ENCODE measurements around the gene ITPKC. TPM values are rescaled to one million over a fixed set of nuclear protein-coding genes. Genes with fewer than 3 reads are reported as not detected.
"Not testable (repeated sequence)": the region's sequence is repeated elsewhere in the genome, so short reads cannot be mapped to it uniquely, and the experiment has no call there.

The ITPKC gene
- total and polyA plus RNA-seq, 4 donors = 28.0 to 97.2 (median 43.1) TPM

DNA sequence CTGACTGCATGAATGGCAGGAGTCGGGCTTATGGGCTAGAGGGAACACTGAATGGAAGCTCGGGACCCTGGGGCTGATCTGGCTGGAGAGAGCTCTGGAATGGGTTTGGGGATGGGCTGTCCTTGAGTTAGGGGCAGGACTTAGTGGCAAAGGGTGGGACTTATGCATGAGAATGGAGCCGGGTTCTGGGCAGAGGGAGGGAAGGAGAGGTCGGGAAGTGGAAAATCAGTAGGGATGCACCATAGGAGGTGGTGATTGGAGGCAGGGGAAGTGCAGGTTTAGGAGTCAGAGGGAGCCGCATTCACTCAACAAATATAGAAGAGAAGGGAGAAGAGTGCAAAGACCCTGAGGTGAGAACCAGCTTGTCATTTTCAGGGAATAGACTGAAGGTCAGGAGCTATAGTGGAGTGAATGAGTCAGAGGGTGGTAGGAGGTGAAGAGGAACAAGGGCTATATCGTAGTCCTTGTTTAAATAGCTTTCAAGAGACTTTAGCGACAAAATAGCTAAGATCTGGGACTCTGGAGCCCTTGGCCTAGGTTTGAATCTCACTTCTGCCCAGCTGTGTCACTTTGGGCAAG is 61.9 kb downstream of the ITPKC start:
- Histone ChIP-seq H3K9ac (ENCODE audit: insufficient read depth in 1 of 2, low read length in 2 of 2) (peak overlapping the region in 1 of 2 donors; percentile 80), H3K36me3 (ENCODE audit: control insufficient read depth in 4 of 4, insufficient read depth in 4 of 4, low read length in 4 of 4) (peaks cover 0 to 10% (median 0%) of the 10 kb centered on the region in 4 donors), H3K9me3 (ENCODE audit: control insufficient read depth in 4 of 4, insufficient read depth in 3 of 4, low read length in 3 of 4) (no peaks in the 10 kb centered on the region), H3K27ac (ENCODE audit: low read depth in 1 of 2, low read length in 1 of 2) (peak overlapping the region; percentile 92 to 98), H3K4me3 (peak overlapping the region; percentile 71), H3K27me3 (ENCODE audit: control insufficient read depth in 3 of 3, insufficient read depth in 3 of 3, low read length in 2 of 3) (no peaks in the 10 kb centered on the region), H3K4me1 (ENCODE audit: control insufficient read depth in 5 of 5, insufficient read depth in 5 of 5, low read length in 5 of 5) (peaks cover 0 to 14% (median 9%) of the 10 kb centered on the region in 5 donors)
- 12 to 16% methylated on average over 7 of the region's 7 CpGs for WGBS, 2 donors
- DNase-seq (no peak), ATAC-seq (ENCODE audit: insufficient read depth, low FRiP score) (no peak)
- TF ChIP-seq, protein P1, sequence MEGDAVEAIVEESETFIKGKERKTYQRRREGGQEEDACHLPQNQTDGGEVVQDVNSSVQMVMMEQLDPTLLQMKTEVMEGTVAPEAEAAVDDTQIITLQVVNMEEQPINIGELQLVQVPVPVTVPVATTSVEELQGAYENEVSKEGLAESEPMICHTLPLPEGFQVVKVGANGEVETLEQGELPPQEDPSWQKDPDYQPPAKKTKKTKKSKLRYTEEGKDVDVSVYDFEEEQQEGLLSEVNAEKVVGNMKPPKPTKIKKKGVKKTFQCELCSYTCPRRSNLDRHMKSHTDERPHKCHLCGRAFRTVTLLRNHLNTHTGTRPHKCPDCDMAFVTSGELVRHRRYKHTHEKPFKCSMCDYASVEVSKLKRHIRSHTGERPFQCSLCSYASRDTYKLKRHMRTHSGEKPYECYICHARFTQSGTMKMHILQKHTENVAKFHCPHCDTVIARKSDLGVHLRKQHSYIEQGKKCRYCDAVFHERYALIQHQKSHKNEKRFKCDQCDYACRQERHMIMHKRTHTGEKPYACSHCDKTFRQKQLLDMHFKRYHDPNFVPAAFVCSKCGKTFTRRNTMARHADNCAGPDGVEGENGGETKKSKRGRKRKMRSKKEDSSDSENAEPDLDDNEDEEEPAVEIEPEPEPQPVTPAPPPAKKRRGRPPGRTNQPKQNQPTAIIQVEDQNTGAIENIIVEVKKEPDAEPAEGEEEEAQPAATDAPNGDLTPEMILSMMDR (IDR thresholded peaks at IDR 0.05; ENCODE audit: control extremely low read depth, extremely low read depth) = no peak

DNA sequence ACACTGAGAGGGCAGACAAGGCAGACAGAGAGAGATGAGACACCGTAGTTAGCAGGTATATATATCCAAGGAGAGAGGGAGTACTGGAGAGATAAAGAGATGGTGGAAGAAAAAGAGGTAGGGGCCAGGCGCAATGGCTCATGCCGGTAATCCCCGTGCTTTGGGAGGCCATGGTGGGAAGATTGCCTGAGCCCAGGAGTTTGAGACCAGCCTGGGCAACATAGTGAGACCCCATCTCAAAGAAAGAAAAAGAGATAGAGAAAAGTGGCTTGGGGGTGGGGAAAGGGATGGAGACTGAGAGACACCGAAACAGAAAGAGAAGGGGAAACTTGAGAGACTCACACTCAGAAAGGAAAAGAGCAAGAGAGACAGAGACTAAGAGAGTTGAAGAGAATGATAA is 63.7 kb downstream of the ITPKC start:
- Histone ChIP-seq H3K36me3 (ENCODE audit: control insufficient read depth in 4 of 4, insufficient read depth in 4 of 4, low read length in 4 of 4) (peaks cover 0 to 14% (median 0%) of the 10 kb centered on the region in 4 donors), H3K27ac (ENCODE audit: low read depth in 1 of 2, low read length in 1 of 2) (no peak overlapping the region), H3K9me3 (ENCODE audit: control insufficient read depth in 4 of 4, insufficient read depth in 3 of 4, low read length in 3 of 4) (no peaks in the 10 kb centered on the region), H3K27me3 (ENCODE audit: control insufficient read depth in 3 of 3, insufficient read depth in 3 of 3, low read length in 2 of 3) (no peaks in the 10 kb centered on the region), H3K9ac (ENCODE audit: insufficient read depth in 1 of 2, low read length in 2 of 2) (no peak overlapping the region), H3K4me3 (no peak overlapping the region), H3K4me1 (ENCODE audit: control insufficient read depth in 5 of 5, insufficient read depth in 5 of 5, low read length in 5 of 5) (peaks cover 0 to 14% (median 9%) of the 10 kb centered on the region in 5 donors)
- DNase-seq (no peak), ATAC-seq (ENCODE audit: insufficient read depth, low FRiP score) (no peak)
- WGBS, 2 donors = 97% methylated on average over 5 of the region's 5 CpGs
- TF ChIP-seq, protein P1 (IDR thresholded peaks at IDR 0.05; ENCODE audit: control extremely low read depth, extremely low read depth) = no peak

DNA sequence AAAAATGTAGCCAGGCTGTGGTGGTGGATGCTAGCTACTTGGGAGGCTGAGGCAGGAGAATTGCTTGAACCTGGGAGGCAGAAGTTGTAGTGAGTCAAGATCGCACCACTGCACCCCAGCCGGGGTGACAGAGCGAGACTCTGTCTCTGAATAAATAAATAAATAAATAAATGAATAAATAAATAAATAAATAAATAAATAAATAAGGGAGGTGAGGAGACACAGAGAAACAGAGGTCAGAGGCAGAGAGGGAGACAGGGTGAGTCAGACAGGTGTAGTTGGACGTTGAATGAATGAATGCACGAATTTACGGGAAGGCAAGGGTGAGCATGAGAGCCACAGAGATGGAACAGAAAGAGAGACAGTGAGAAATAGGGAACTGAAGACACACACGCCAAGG is 64.2 kb downstream of the ITPKC start:
- WGBS, 2 donors = 85 to 95% methylated on average over 7 of the region's 7 CpGs
- ATAC-seq (ENCODE audit: insufficient read depth, low FRiP score) (no peak), DNase-seq (no peak)
- H3K27ac ChIP-seq (ENCODE audit: low read depth in 1 of 2, low read length in 1 of 2) = no peak overlapping the region
- H3K36me3 ChIP-seq (ENCODE audit: control insufficient read depth in 4 of 4, insufficient read depth in 4 of 4, low read length in 4 of 4) = peaks cover 0 to 19% (median 0%) of the 10 kb centered on the region in 4 donors
- TF ChIP-seq, protein P1 (IDR thresholded peaks at IDR 0.05; ENCODE audit: control extremely low read depth, extremely low read depth) = no peak
- H3K4me3 ChIP-seq = no peak overlapping the region
- H3K9ac ChIP-seq (ENCODE audit: insufficient read depth in 1 of 2, low read length in 2 of 2) = no peak overlapping the region
- H3K9me3 ChIP-seq (ENCODE audit: control insufficient read depth in 4 of 4, insufficient read depth in 3 of 4, low read length in 3 of 4) = no peaks in the 10 kb centered on the region
- H3K27me3 ChIP-seq (ENCODE audit: control insufficient read depth in 3 of 3, insufficient read depth in 3 of 3, low read length in 2 of 3) = no peaks in the 10 kb centered on the region
- peaks cover 0 to 14% (median 9%) of the 10 kb centered on the region in 5 donors for H3K4me1 ChIP-seq (ENCODE audit: control insufficient read depth in 5 of 5, insufficient read depth in 5 of 5, low read length in 5 of 5)

DNA sequence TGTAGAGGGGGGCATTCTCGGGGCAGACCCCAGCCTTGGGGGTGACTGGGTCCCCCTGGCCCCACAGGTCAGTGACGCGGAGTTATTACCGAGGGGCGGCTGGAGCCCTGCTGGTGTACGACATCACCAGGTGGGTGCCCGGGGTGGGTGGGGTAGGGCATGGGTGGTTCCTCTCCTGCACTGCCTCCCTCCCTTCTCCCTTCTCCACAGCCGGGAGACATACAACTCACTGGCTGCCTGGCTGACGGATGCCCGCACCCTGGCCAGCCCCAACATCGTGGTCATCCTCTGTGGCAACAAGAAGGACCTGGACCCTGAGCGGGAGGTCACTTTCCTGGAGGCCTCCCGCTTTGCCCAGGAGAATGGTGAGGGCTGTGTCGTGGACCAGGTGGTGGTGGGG is 66.8 kb downstream of the ITPKC start:
- Histone ChIP-seq H3K36me3 (ENCODE audit: control insufficient read depth in 4 of 4, insufficient read depth in 4 of 4, low read length in 4 of 4) (peaks cover 0 to 30% (median 2%) of the 10 kb centered on the region in 4 donors), H3K9ac (ENCODE audit: insufficient read depth in 1 of 2, low read length in 2 of 2) (no peak overlapping the region), H3K4me3 (no peak overlapping the region), H3K9me3 (ENCODE audit: control insufficient read depth in 4 of 4, insufficient read depth in 3 of 4, low read length in 3 of 4) (no peaks in the 10 kb centered on the region), H3K27ac (ENCODE audit: low read depth in 1 of 2, low read length in 1 of 2) (no peak overlapping the region), H3K27me3 (ENCODE audit: control insufficient read depth in 3 of 3, insufficient read depth in 3 of 3, low read length in 2 of 3) (no peaks in the 10 kb centered on the region), H3K4me1 (ENCODE audit: control insufficient read depth in 5 of 5, insufficient read depth in 5 of 5, low read length in 5 of 5) (peaks cover 0 to 6% (median 4%) of the 10 kb centered on the region in 5 donors)
- 92 to 96% methylated on average over 14 of the region's 14 CpGs for WGBS, 2 donors
- TF ChIP-seq, protein P1 (IDR thresholded peaks at IDR 0.05; ENCODE audit: control extremely low read depth, extremely low read depth) = no peak
- DNase-seq = no peak
- no peak for ATAC-seq (ENCODE audit: insufficient read depth, low FRiP score)

DNA sequence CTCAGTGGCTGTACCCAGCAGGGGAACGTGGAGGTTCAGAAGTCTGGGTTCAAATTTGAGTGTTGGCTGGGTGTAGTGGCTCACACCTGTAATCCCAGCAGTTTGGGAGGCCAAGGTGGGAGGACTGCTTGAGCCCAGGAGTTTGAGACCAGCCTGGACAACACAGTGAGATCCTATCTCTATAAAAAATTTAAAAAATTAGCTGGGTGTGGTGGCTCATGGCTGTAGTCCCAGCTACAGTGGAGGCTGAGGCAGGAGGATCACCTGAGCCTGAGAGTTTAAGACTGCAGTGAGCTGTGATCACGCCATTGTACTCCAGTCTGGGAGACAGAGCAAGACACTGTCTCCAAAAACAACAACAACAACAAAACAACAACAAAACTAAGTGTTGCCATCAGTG is 67.2 kb downstream of the ITPKC start:
- DNase-seq; H3K9ac ChIP-seq (ENCODE audit: insufficient read depth in 1 of 2, low read length in 2 of 2); H3K4me3 ChIP-seq; H3K4me1 ChIP-seq (ENCODE audit: control insufficient read depth in 5 of 5, insufficient read depth in 5 of 5, low read length in 5 of 5); H3K9me3 ChIP-seq (ENCODE audit: control insufficient read depth in 4 of 4, insufficient read depth in 3 of 4, low read length in 3 of 4); ATAC-seq (ENCODE audit: insufficient read depth, low FRiP score); H3K27me3 ChIP-seq (ENCODE audit: control insufficient read depth in 3 of 3, insufficient read depth in 3 of 3, low read length in 2 of 3): not testable (repeated sequence)
- H3K36me3 ChIP-seq (ENCODE audit: control insufficient read depth in 4 of 4, insufficient read depth in 4 of 4, low read length in 4 of 4) = peaks cover 0 to 30% (median 2%) of the 10 kb centered on the region in 4 donors
- H3K27ac ChIP-seq (ENCODE audit: low read depth in 1 of 2, low read length in 1 of 2) = peak overlapping the region in 1 of 2 donors; percentile 17
- WGBS, 2 donors = 96 to 99% methylated on average over 2 of the region's 2 CpGs

Measured in lung (tissue), 12 donors.